Esophagus muscularis mucosa (tissue), 3 donors: ENCODE results near the gene COMTD1.

Experiments
- POLR2A ChIP-seq: fragments of 450-650 bp; IDR thresholded peaks from one replicate; pipeline ENCODE4 v1.6.1; 2017; ENCODE audit warnings: antibody characterized with exemption, moderate library complexity, mild to moderate bottlenecking, low read depth
- TF ChIP-seq, protein P1 (sequence below), 3 experiments: fragments of 200-600 bp in 2 of 3; fragments of 450-650 bp in 1 of 3; sonication (generic) in 2 of 3; IDR thresholded peaks; one replicate each; pipeline ENCODE4 v1.5.1; 2017 to 2019; ENCODE audit warnings: antibody characterized with exemption in 3 of 3, mild to moderate bottlenecking in 2 of 3, moderate library complexity in 1 of 3

DNA sequence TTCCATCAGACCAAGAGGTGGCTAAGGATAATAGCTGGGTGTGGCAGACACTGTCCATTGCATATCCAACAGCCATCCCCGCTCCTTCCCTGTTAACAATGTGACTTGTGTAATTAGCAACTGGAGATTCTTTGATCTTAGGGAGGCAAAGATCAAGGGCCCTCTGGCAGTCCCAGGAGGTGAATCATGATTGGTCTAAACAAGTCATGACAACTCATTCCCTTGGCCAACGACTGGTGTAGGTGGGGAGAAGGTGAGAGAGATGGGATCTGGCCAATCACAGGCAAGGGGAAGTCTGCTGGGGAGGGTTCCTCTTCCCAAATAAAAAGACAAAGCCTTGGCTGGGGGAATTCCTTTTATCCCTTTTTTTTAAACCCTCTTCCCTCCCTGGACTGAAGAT lies 46.2 kb upstream of the COMTD1 start:
- TF ChIP-seq, protein P1, sequence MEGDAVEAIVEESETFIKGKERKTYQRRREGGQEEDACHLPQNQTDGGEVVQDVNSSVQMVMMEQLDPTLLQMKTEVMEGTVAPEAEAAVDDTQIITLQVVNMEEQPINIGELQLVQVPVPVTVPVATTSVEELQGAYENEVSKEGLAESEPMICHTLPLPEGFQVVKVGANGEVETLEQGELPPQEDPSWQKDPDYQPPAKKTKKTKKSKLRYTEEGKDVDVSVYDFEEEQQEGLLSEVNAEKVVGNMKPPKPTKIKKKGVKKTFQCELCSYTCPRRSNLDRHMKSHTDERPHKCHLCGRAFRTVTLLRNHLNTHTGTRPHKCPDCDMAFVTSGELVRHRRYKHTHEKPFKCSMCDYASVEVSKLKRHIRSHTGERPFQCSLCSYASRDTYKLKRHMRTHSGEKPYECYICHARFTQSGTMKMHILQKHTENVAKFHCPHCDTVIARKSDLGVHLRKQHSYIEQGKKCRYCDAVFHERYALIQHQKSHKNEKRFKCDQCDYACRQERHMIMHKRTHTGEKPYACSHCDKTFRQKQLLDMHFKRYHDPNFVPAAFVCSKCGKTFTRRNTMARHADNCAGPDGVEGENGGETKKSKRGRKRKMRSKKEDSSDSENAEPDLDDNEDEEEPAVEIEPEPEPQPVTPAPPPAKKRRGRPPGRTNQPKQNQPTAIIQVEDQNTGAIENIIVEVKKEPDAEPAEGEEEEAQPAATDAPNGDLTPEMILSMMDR (IDR thresholded peaks at IDR 0.05): no peak
- no peak for TF ChIP-seq POLR2A
